Nephron progenitor cell (in vitro differentiated cells): ENCODE data around the gene CDCA5.

ENCODE experiments used
- DNase-seq: peaks from one replicate; pipeline ENCODE4 v3.0.0; 2021
- H3K27ac Mint-ChIP-seq: 2 replicates; pipeline ENCODE4 v1.8.0; 2021; ENCODE audit warnings: mild to moderate bottlenecking, moderate library complexity, mixed read lengths
- H3K27me3 Mint-ChIP-seq: 2 replicates; pipeline ENCODE4 v1.8.0; 2021; ENCODE audit warnings: mild to moderate bottlenecking, low read depth, mixed read lengths; ENCODE audit not compliant: poor library complexity
- H3K36me3 Mint-ChIP-seq: 2 replicates; pipeline ENCODE4 v1.8.0; 2021; ENCODE audit warnings: low read depth, mixed read lengths
- H3K4me1 Mint-ChIP-seq: 2 replicates; pipeline ENCODE4 v1.8.0; 2021; ENCODE audit warnings: mixed read lengths
- H3K4me3 Mint-ChIP-seq: 2 replicates; pipeline ENCODE4 v1.8.0; 2021; ENCODE audit warnings: mild to moderate bottlenecking, moderate library complexity, mixed read lengths
- H3K9me3 Mint-ChIP-seq: 2 replicates; pipeline ENCODE4 v1.8.0; 2021; ENCODE audit warnings: mild to moderate bottlenecking, moderate library complexity, mixed read lengths
- TF ChIP-seq, protein P1 (sequence below): fragments of 200-600 bp; sonication (generic); IDR thresholded peaks from 2 replicates; pipeline ENCODE4 v1.5.0; 2021; ENCODE audit warnings: antibody characterized with exemption

CDCA5 gene

DNA sequence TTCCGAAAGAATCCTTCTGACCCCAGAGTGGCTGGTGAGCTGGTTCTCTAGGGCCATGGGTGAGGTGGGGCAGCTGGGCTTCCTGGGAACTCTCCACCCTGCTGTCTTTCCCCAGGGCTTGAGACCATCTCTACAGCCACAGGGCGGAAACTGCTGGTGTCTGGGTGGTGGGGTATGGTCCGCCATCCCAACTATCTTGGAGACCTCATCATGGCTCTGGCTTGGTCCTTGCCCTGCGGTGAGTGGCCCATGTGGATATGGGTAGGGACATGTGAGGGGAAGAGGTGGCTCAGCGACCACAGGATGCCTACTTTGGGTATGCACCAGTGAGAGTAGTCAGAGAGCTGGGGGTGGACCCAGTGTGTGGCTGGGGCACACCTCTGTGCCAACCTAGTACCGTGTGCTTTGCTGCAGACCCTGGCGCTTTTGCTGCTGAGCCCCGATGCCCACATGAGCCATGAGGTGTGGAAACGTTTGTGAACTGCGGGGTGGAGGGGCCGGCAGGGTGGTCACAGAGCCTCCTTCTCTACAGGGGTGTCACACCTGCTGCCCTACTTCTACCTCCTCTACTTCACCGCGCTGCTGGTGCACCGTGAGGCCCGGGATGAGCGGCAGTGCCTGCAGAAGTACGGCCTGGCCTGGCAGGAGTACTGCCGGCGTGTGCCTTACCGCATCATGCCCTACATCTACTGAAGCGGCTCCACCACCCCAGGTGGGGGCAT is 31.7 kb upstream of the CDCA5 start:
- peaks cover 40% of the 10 kb centered on the region for H3K4me1 Mint-ChIP-seq
- TF ChIP-seq, protein P1, sequence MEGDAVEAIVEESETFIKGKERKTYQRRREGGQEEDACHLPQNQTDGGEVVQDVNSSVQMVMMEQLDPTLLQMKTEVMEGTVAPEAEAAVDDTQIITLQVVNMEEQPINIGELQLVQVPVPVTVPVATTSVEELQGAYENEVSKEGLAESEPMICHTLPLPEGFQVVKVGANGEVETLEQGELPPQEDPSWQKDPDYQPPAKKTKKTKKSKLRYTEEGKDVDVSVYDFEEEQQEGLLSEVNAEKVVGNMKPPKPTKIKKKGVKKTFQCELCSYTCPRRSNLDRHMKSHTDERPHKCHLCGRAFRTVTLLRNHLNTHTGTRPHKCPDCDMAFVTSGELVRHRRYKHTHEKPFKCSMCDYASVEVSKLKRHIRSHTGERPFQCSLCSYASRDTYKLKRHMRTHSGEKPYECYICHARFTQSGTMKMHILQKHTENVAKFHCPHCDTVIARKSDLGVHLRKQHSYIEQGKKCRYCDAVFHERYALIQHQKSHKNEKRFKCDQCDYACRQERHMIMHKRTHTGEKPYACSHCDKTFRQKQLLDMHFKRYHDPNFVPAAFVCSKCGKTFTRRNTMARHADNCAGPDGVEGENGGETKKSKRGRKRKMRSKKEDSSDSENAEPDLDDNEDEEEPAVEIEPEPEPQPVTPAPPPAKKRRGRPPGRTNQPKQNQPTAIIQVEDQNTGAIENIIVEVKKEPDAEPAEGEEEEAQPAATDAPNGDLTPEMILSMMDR: no peak
- DNase-seq: no peak
- H3K4me3 Mint-ChIP-seq: peak overlapping the region; percentile 86
- H3K27ac Mint-ChIP-seq: no peak overlapping the region
- no peaks in the 10 kb centered on the region for H3K9me3 Mint-ChIP-seq
- peaks cover 4% of the 10 kb centered on the region for H3K27me3 Mint-ChIP-seq
- peaks cover 27% of the 10 kb centered on the region for H3K36me3 Mint-ChIP-seq

DNA sequence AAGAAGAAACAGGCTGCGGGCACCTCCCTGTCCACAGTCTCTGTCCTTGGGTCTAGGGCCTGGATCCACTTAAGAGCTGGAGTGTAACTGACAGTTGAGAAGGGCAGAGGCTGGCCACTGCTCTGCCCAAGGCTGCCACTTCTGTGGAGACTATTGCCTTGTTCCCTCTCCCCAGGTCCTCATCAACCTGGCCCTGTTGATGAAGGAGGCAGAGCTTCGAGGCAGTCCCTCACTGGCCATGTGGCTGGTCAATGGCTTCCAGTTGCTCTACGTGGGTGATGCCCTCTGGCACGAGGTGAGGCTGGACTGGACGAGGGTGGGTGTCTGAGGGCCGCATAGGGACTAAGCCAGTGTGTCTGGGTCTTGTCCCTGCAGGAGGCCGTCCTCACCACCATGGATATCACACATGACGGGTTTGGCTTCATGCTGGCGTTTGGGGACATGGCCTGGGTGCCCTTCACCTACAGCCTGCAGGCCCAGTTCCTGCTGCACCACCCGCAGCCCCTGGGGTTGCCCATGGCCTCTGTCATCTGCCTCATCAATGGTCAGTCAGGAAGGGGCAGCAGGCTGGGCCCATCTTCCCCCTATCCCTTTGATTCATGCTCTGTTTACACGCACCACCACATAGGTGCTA is 30.8 kb upstream of the CDCA5 start:
- TF ChIP-seq, protein P1: no peak
- no peak overlapping the region for H3K27ac Mint-ChIP-seq
- DNase-seq: no peak
- peaks cover 4% of the 10 kb centered on the region for H3K27me3 Mint-ChIP-seq
- peaks cover 19% of the 10 kb centered on the region for H3K36me3 Mint-ChIP-seq
- H3K9me3 Mint-ChIP-seq: no peaks in the 10 kb centered on the region
- H3K4me3 Mint-ChIP-seq: peak overlapping the region; percentile 97
- peaks cover 44% of the 10 kb centered on the region for H3K4me1 Mint-ChIP-seq

DNA sequence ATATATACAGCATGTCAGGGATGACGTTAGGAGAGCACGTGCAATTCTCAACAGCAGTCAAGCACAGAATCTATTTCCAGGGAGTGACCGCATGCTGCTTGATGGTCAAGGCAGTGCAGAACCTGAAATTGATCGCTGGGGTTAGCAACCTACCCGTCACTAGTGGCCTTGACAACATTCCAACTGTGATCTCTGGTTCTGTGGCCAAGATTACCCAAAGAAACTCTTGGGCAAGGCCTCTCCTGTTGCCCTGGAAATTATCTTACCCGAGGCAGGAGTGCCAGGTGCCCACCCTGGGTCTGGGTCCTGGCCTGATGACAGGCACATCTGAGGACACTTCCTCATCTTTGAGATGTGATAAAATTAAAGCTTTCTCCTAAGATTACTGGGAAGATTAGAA is 30.0 kb upstream of the CDCA5 start:
- TF ChIP-seq, protein P1: no peak
- no peak overlapping the region for H3K27ac Mint-ChIP-seq
- H3K4me3 Mint-ChIP-seq: peak overlapping the region; percentile 97
- H3K4me1 Mint-ChIP-seq: peaks cover 44% of the 10 kb centered on the region
- no peak for DNase-seq
- peaks cover 15% of the 10 kb centered on the region for H3K36me3 Mint-ChIP-seq
- no peaks in the 10 kb centered on the region for H3K9me3 Mint-ChIP-seq
- H3K27me3 Mint-ChIP-seq: peaks cover 4% of the 10 kb centered on the region

DNA sequence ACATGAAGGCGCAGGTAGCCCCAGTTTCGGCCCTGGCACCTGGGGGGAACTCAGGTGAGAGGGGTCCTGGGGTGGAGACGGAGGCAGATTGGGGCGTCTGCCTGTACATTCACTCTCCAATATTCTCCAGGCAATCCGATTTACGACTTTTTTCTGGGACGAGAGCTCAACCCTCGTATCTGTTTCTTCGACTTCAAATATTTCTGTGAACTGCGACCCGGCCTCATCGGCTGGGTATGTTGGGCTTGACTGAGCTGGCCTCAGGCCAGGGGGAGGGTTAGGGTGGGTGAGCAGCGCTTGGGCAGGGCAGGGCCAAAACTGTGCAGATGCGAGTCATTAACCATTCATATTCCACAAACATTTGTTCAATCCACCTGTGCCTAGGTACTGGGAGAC is 29.5 kb upstream of the CDCA5 start:
- peak overlapping the region; percentile 97 for H3K4me3 Mint-ChIP-seq
- H3K4me1 Mint-ChIP-seq: peaks cover 44% of the 10 kb centered on the region
- peaks cover 10% of the 10 kb centered on the region for H3K36me3 Mint-ChIP-seq
- H3K27me3 Mint-ChIP-seq: peaks cover 4% of the 10 kb centered on the region
- peak overlapping the region; percentile 39 for H3K27ac Mint-ChIP-seq
- no peak for DNase-seq
- TF ChIP-seq, protein P1: no peak
- no peaks in the 10 kb centered on the region for H3K9me3 Mint-ChIP-seq

DNA sequence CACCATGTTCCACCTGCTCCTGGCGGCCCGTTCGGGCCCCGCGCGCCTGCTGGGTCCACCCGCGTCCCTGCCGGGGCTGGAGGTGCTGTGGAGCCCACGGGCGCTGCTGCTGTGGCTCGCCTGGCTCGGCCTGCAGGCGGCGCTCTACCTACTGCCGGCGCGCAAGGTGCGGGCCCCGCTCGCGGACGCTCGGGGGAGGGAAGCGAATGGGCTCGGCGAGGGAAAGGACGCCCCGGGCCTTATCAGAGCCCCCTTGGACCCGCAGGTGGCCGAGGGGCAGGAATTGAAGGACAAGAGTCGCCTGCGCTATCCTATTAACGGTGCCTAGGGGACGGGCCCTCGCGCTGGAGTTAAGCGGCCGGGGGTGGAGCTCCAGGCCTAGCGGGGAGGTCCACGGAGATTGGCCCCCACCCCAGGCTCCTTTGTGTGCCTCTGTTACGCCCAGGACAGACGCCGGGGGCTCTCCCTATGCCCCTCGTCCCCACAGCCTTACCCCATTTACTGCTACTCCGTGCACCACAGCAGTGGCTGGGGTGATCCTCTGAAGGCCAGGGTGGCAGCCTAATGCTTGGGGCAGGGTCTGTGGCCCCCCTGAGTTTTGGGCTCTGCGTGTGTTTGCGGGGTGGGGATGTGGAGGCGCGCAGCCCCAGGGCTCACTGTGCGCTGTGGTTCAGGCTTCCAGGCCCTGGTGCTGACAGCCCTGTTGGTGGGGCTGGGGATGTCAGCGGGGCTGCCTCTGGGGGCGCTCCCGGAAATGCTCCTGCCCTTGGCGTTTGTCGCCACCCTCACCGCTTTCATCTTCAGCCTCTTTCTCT is 28.9 kb upstream of the CDCA5 start:
- H3K36me3 Mint-ChIP-seq: peaks cover 6% of the 10 kb centered on the region
- peaks cover 40% of the 10 kb centered on the region for H3K4me1 Mint-ChIP-seq
- peak; percentile 69 for DNase-seq
- no peak overlapping the region for H3K27ac Mint-ChIP-seq
- TF ChIP-seq, protein P1: peak; percentile 78
- no peaks in the 10 kb centered on the region for H3K9me3 Mint-ChIP-seq
- H3K27me3 Mint-ChIP-seq: peaks cover 4% of the 10 kb centered on the region
- H3K4me3 Mint-ChIP-seq: peak overlapping the region; percentile 97
